Measurements from ENCODE around the gene EFCAB9.

The EFCAB9 gene

DNA sequence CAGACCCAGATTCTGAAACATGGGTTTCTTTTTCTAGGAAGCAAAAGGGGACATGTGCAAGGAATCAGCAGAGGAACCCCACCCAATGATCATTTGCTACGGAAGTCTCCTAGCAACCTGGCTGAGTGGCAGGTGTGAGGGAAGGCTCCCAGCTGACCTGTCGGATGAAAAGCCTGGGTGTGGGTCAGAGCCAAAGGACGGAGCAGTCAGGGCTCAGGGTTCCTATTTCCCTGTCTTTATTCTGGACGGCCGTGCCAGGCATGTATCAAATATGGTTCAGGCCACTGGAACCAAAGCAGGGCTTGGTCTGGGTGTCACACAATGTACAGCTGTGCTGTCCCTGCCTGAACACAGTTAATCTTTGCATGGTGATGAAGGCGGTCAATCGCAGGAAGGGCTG lies 26.1 kb upstream of the EFCAB9 start:
- Histone ChIP-seq H3K36me3 (ENCODE audit: insufficient read depth) (no peaks in the 10 kb centered on the region), H2AFZ (ENCODE audit: low read depth) (no peak overlapping the region), H3K79me2 (ENCODE audit: insufficient read depth, low read depth) (no peaks in the 10 kb centered on the region), H3K27ac (no peak overlapping the region), H3K4me3 (IDR thresholded peaks at IDR 0.05; ENCODE audit: insufficient read depth, low read depth, low read length) (no peak overlapping the region), H3K27me3 (ENCODE audit: insufficient read depth, low read depth) (no peaks in the 10 kb centered on the region), H3K9ac (no peak overlapping the region), H3K4me2 (no peak overlapping the region), H4K20me1 (ENCODE audit: insufficient read depth) (no peaks in the 10 kb centered on the region), H3K4me1 (ENCODE audit: low read depth, poor library complexity, severe bottlenecking) (no peaks in the 10 kb centered on the region)
- TF ChIP-seq, protein P1, sequence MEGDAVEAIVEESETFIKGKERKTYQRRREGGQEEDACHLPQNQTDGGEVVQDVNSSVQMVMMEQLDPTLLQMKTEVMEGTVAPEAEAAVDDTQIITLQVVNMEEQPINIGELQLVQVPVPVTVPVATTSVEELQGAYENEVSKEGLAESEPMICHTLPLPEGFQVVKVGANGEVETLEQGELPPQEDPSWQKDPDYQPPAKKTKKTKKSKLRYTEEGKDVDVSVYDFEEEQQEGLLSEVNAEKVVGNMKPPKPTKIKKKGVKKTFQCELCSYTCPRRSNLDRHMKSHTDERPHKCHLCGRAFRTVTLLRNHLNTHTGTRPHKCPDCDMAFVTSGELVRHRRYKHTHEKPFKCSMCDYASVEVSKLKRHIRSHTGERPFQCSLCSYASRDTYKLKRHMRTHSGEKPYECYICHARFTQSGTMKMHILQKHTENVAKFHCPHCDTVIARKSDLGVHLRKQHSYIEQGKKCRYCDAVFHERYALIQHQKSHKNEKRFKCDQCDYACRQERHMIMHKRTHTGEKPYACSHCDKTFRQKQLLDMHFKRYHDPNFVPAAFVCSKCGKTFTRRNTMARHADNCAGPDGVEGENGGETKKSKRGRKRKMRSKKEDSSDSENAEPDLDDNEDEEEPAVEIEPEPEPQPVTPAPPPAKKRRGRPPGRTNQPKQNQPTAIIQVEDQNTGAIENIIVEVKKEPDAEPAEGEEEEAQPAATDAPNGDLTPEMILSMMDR (conservative IDR thresholded peaks at IDR 0.05; ENCODE audit: low read depth, low read length), result no peak

DNA sequence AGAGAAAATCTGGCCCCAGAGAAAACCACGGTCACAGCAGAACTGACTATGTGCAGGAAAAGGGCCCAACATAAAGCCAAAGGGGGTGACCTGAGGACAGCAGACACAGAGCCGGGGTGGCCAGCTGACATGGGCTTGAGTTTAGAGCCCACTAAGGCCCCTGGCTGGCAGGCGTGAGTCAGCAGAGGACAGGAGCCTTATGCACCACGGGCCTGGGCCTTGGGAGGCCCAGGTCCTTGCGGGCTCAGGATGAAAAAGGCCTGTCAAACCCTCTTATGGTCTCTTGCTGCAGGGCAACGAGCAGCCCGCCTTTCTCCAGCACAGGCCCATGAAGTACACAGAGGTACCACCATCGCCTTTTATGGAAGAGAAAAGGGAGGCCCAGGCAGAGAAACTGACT lies 25.7 kb upstream of the EFCAB9 start:
- no peaks in the 10 kb centered on the region for H3K79me2 ChIP-seq (ENCODE audit: insufficient read depth, low read depth)
- H3K27me3 ChIP-seq (ENCODE audit: insufficient read depth, low read depth), result no peaks in the 10 kb centered on the region
- H3K9ac ChIP-seq, result no peak overlapping the region
- TF ChIP-seq, protein P1 (conservative IDR thresholded peaks at IDR 0.05; ENCODE audit: low read depth, low read length), result no peak
- H3K4me2 ChIP-seq, result no peak overlapping the region
- no peak overlapping the region for H3K4me3 ChIP-seq (IDR thresholded peaks at IDR 0.05; ENCODE audit: insufficient read depth, low read depth, low read length)
- no peak overlapping the region for H3K27ac ChIP-seq
- no peaks in the 10 kb centered on the region for H3K36me3 ChIP-seq (ENCODE audit: insufficient read depth)
- H2AFZ ChIP-seq (ENCODE audit: low read depth), result no peak overlapping the region
- H3K4me1 ChIP-seq (ENCODE audit: low read depth, poor library complexity, severe bottlenecking), result no peaks in the 10 kb centered on the region
- no peaks in the 10 kb centered on the region for H4K20me1 ChIP-seq (ENCODE audit: insufficient read depth)

DNA sequence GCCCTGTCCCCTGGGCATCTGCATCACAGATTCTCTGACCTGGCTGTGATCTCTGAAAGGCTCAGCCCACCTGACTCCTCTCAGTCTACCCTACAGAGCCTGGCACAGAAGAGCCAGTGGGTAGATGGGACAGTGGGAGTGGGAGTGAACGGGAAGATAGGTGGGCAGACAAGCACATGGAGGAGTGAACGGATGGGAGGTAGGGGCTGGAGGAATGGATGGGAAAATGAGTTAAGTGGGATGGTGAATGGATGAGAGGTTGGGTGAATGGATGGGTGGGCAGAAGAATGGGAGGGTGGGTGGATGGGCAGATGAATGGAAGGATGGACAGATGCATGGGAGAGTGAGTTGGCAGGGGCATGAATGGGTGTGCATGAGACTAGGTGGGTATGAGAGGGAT lies 24.8 kb upstream of the EFCAB9 start:
- no peaks in the 10 kb centered on the region for H3K79me2 ChIP-seq (ENCODE audit: insufficient read depth, low read depth)
- no peaks in the 10 kb centered on the region for H3K36me3 ChIP-seq (ENCODE audit: insufficient read depth)
- TF ChIP-seq, protein P1 (conservative IDR thresholded peaks at IDR 0.05; ENCODE audit: low read depth, low read length), result no peak
- H4K20me1 ChIP-seq (ENCODE audit: insufficient read depth), result no peaks in the 10 kb centered on the region
- H2AFZ ChIP-seq (ENCODE audit: low read depth), result no peak overlapping the region
- no peak overlapping the region for H3K4me2 ChIP-seq
- no peak overlapping the region for H3K9ac ChIP-seq
- no peak overlapping the region for H3K27ac ChIP-seq
- no peaks in the 10 kb centered on the region for H3K27me3 ChIP-seq (ENCODE audit: insufficient read depth, low read depth)
- no peaks in the 10 kb centered on the region for H3K4me1 ChIP-seq (ENCODE audit: low read depth, poor library complexity, severe bottlenecking)
- H3K4me3 ChIP-seq (IDR thresholded peaks at IDR 0.05; ENCODE audit: insufficient read depth, low read depth, low read length), result no peak overlapping the region

DNA sequence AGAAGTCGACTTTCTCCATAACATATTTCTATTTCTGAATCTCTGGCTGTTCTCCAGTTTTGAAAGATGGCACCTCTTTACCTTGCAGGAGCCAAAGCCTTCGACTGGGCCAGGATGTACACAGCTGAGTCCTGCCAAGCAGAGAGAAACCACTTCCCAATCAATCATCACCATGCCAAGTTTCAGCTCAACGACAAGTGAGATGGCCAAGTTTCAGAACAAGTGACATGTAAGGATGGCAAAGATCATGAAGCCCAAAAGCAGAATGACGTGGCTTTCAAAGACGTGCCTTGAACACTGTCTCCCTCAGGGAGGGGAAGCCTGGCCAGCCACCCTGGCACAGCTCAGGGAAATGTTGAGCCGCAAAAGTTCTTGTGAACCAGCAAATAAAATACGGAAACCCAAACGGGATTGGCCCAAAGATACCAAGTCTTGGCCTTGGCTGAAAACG lies 23.7 kb upstream of the EFCAB9 start:
- H4K20me1 ChIP-seq (ENCODE audit: insufficient read depth), result no peaks in the 10 kb centered on the region
- no peak overlapping the region for H3K4me2 ChIP-seq
- no peak overlapping the region for H2AFZ ChIP-seq (ENCODE audit: low read depth)
- H3K36me3 ChIP-seq (ENCODE audit: insufficient read depth), result no peaks in the 10 kb centered on the region
- H3K27me3 ChIP-seq (ENCODE audit: insufficient read depth, low read depth), result no peaks in the 10 kb centered on the region
- no peak overlapping the region for H3K4me3 ChIP-seq (IDR thresholded peaks at IDR 0.05; ENCODE audit: insufficient read depth, low read depth, low read length)
- H3K9ac ChIP-seq, result no peak overlapping the region
- H3K27ac ChIP-seq, result no peak overlapping the region
- peaks cover 5% of the 10 kb centered on the region for H3K4me1 ChIP-seq (ENCODE audit: low read depth, poor library complexity, severe bottlenecking)
- TF ChIP-seq, protein P1 (conservative IDR thresholded peaks at IDR 0.05; ENCODE audit: low read depth, low read length), result no peak
- no peaks in the 10 kb centered on the region for H3K79me2 ChIP-seq (ENCODE audit: insufficient read depth, low read depth)
